HEK293T (cell line): Measurements from ENCODE around the gene GTF3C4.

ENCODE experiments used
- BHLHE40 ChIP-seq: fragments of 450-650 bp; IDR thresholded peaks from 2 replicates; pipeline ENCODE4 v1.6.1; 2016; ENCODE audit warnings: mild to moderate bottlenecking, moderate library complexity, borderline replicate concordance
- CTBP1 ChIP-seq: fragments of 450-650 bp; IDR thresholded peaks from 2 replicates; pipeline ENCODE4 v1.6.1; 2016; ENCODE audit warnings: borderline replicate concordance
- FOXA1 ChIP-seq: fragments of 450-650 bp; IDR thresholded peaks from 2 replicates; pipeline ENCODE4 v1.6.1; 2016; ENCODE audit warnings: mild to moderate bottlenecking
- FOXK2 ChIP-seq: fragments of 450-650 bp; IDR thresholded peaks from 2 replicates; pipeline ENCODE4 v1.6.1; 2016; ENCODE audit warnings: mild to moderate bottlenecking
- FOXM1 ChIP-seq: fragments of 450-650 bp; IDR thresholded peaks from 2 replicates; pipeline ENCODE4 v1.6.1; 2017; ENCODE audit warnings: mild to moderate bottlenecking, borderline replicate concordance
- HDGF ChIP-seq: fragments of 450-650 bp; IDR thresholded peaks from 2 replicates; pipeline ENCODE4 v1.6.1; 2017; ENCODE audit warnings: antibody characterized with exemption, borderline replicate concordance
- L3MBTL2 ChIP-seq: fragments of 450-650 bp; conservative IDR thresholded peaks from 2 replicates; pipeline ENCODE4 v1.6.1; 2016; ENCODE audit warnings: mild to moderate bottlenecking
- PKNOX1 ChIP-seq: fragments of 450-650 bp; IDR thresholded peaks from 2 replicates; pipeline ENCODE4 v1.6.1; 2016
- SP1 ChIP-seq: fragments of 450-650 bp; IDR thresholded peaks from 2 replicates; pipeline ENCODE4 v1.6.1; 2017
- SUZ12 ChIP-seq: fragments of 450-650 bp; IDR thresholded peaks from 2 replicates; pipeline ENCODE4 v1.6.1; 2016; ENCODE audit warnings: mild to moderate bottlenecking
- TARDBP ChIP-seq: fragments of 450-650 bp; IDR thresholded peaks from 2 replicates; pipeline ENCODE4 v1.6.1; 2016
- ZNF384 ChIP-seq: fragments of 450-650 bp; IDR thresholded peaks from 2 replicates; pipeline ENCODE4 v1.6.1; 2016

DNA sequence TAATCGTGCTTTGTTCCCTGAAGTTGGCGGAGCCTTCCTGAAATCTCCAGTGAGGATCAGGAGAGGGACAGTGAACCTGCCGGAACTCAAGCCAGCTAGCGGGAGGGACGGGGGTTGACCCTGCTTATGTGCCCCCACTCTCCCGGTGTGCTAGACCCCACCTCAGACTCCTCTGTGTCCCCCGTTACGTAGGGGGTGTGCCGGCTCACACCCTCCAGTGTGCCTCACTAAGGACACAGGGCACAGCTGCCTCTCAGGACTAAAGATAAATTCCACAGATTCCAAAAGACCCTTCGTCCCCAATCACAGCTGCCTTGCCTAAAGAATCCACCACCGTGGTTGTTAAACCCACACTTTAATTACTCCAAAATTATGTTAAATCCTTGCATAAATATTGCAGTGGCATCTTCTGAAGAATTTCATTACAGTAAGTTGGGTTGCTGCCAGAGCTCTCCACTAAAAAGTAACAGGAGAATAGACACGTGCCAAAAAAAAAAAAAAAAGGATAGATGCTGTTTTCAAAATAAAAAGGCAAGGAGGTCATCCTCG lies 73.7 kb downstream of the GTF3C4 start:
- no peak for TF ChIP-seq L3MBTL2
- no peak for TF ChIP-seq BHLHE40
- TF ChIP-seq SUZ12: no peak
- no peak for TF ChIP-seq SP1
- TF ChIP-seq TARDBP: no peak
- no peak for TF ChIP-seq FOXK2
- TF ChIP-seq PKNOX1: no peak
- no peak for TF ChIP-seq FOXA1
- TF ChIP-seq FOXM1: no peak
- TF ChIP-seq CTBP1: no peak
- peak; percentile 77 for TF ChIP-seq ZNF384
- no peak for TF ChIP-seq HDGF
